NCI-H146 (cell line): ENCODE measurements around the gene TIAL1.
A peak's percentile ranks its signal among the peaks of the same experiment; 100 is the strongest.
"Not testable (repeated sequence)": the region's sequence is repeated elsewhere in the genome, so short reads cannot be mapped to it uniquely, and the experiment has no call there.

Experiments used
- DNase-seq: peaks from one replicate; lab custom pipeline; 2025; lab: John Stamatoyannopoulos, UW

TIAL1 gene

DNA sequence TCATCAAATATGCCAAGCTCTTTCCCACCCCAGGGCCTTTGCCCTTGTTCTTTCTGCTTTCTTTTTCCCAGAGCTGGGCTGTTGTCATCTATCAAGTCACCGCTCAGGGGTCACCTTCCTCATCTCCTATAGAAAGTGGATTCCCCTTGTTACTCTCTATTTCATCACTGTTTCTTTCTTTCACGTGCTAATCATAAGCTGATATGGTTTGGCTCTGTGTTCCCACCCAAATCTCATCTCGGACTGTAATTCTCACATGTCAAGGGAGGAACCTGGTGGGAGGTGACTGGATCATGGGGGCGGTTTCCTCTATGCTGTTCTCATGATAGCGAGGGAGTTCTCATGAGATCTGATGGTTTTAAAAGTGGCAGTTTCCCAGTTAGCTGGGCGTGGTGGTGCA, 17.0 kb upstream of the TIAL1 start:
- DNase-seq, result no peak

DNA sequence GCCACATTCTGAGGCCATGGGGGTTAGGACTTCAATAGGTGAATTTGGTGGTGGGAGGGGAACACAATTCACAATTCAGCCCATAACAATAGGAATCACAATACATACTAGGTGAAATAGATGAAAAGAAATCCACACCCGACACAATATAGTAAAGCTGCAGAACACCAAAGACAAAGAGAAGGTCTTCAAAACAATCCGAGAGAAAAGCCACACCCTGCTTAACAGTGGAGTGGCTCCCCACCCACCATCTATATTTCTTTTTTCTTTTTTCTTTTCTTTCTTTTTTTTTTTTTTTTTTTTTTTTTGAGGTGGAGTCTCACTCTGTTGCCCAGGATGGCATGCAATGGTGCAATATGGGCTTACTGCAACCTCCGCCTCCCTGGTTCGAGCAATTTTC, 14.7 kb upstream of the TIAL1 start:
- DNase-seq, result no peak

DNA sequence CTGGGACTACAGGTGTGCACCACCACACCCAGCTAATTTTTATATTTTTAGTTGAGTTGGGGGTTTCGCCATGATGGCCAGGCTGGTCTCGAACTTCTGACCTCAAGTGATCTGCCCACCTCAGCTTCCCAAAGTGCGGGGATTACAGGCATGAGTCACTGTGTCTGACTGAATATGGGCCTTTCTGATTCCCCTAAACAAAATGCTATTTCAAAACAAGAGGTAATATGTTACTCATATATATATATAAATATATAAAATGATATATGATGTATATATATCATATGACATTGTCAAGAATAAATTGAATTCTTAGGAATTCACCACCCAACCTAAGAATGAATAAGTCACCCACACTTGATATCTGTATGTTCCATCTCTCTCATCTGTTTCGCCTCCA, 12.8 kb upstream of the TIAL1 start:
- DNase-seq, result no peak

DNA sequence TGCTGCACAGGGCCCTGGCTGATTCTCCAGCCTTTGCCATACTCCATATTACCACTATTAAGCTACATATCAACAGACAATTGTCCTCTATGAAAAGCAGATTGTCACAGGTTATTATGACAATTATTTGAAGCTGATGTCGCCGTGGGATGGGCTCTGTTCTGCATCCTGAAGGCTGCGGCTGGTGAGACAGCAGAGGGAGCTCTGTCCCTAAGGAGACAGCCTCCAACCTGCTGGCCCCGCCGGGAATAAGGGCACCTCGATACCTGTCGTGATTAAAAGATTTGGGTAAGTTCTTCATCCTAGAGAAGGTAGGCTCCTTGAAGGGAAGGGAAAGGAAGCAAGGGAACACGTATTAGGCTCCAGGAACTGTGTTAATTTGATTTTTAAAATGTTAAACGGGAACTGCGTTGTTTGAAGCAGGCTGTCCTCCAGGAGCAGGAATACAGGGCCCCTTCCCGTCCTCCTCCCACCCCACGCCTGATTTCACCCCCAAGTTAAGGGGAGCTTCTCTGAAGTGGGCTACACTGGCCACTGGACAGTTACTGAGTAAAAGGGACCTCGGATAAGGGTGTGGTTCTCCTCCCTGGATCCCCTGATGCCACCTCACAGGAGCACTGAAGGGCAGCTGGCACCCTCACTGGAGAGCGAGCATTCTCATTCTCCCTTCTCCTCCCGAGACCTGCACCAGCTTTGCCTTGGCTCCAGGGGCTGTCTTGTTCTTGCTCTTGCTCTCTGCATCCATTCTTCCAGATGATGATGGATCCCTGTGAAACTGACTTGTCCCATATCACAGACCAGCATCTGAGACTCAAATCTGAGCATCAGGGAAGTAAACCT, 11.8 kb upstream of the TIAL1 start:
- DNase-seq, result peak; percentile 63

DNA sequence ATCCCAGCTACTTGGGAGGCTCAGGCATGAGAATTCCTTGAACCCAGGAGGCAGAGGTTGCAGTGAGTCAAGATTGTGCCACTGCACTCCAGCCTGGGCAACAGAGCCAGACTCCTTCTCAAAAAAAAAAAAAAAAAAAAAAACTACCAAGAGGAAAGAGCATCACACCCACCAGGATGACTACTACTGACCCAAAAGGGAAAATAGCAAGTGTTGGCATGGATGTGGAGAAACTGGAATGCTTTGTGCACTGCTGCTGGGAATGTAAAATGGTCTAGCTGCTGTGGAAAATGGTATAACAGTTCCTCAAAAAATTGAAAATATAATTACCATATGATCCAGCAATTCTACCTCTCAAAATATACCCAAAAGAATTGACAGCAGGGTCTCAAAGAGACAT, 7.7 kb upstream of the TIAL1 start:
- DNase-seq, result no peak

DNA sequence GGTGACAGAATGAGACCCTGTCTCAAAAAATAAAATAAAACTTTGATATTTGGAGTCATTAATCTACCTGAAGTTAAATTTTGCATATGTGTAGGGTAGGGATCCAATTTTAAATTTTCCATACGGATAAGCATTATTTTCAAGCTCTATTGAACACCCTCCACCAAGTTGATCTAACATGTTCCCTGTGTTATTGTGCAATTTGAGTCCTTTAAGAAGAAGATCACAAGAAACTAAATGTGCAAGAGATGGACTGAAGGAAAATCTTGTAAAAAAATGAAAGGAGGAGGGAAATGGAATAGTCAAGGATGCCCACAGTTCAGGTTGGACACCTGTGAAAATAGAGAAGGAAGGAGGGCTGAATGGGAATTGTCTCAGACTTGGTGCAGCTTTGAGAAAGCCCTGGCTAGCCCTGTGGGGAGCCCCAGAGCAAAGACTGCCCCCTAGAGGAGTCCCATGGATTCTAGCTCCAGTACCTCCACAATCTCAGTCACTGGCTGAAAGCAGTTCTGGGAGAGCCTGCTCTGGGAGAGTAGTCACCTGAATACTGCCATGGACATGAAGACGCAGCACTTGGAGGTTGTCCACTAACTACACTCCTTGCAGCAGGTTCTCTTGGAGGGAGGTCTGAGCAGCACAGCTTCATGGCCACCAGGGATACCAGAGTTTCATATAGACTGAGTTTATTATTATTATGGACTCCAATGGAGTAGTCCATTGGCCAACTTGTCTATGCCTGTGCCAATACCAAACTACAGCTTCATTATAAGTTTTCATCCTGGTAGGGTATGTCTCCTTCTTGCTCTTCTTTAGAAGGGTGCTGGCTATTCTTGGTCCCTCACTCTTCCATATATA, 5.7 kb upstream of the TIAL1 start:
- no peak for DNase-seq

DNA sequence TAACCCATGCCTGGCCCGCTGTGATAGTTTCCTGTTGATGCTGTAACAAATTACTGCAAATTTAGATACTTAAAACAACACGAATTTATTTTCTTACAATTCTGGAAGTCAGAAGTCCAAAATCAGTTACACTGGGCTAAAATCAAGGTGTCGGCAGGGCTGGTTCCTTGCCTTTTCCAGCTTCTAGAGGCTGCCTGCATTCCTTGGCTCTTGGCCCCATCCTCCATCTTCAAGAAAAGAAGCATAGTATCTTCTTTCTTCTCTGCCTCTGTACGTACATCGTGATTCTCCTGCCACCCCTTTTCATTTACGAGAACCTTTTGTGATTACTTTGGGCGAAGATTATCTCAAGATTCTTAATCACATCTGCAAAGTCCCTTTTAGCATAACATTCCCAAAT, 1.6 kb upstream of the TIAL1 start:
- no peak for DNase-seq

DNA sequence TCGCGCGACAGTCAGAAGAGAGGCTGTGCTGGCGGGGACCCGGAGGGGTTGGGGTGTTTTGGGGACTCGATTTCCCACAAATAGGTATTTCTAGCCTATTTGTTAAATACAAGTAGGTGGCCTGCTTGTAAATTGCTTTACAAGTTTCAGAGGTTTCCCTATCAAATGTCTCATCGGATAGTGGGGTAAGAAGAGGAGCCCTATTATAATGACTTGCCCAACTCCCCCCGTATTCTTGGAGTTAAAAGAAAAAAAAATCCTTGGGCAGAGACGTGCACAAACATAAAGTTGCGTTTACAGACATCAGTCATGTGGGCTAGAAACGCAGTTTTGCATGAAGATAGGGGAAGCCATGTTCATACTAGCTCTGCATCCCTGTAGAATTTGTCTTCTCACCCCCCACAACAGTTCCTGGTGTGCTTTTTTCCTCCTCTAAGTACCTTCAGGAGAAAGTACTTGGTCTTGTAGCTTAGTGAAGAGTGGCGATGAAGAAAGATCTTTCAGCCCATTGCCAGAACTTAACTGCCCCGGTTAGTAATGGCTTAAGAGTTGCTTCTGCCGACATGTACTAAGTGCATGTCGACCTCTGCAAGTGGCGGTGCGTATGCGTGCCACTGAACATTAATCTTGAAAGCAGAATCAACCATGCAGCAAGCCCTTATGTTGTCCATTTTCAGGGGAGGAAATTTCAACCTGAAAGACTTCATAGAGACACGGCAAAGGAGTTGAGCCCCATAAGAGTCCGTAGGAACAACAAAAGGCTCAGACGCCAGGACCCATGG, 832 bp upstream of the TIAL1 start:
- no peak for DNase-seq

DNA sequence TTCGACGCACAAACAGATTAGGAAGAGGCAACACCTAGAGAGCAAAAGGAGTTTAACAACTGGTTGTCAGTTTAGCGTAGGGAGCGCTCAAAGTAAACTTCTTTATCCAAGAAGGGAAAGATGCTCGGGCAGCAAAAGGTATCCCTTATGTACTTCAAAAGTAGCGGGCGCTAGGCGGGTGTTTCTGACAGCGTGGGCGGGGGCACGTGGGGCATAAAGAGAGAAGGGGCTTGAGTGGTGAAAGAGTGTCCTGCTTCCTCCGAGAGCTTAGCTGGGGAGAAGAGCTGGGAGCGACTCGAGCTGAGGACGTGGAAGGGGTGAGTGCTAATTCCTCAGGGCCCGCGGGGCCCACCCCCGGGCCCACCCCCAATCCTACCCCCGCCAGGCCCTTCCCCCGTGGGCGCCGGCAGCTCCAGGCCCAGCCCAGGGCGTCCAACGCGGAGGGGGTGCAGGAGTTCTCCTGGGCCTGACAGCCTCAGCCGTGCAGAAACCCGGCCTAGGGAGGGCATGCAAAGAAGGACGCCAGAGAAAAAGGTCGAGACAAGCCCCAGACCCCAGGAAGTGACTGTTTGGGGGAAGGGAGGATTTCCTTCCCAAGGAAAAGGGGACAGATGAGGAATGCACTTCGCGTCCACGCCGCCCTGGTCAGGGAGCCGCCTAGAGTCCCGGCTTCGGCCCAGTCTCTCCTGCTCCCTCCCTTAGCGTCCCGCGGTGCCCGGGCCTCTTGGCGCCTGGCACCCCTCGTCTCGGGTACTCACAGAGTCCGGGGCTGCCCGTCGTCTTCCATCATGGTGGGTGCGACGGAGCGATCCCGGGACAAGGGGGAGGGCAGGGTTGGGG, 868 bp downstream of the TIAL1 start:
- DNase-seq, result peak; percentile 40

DNA sequence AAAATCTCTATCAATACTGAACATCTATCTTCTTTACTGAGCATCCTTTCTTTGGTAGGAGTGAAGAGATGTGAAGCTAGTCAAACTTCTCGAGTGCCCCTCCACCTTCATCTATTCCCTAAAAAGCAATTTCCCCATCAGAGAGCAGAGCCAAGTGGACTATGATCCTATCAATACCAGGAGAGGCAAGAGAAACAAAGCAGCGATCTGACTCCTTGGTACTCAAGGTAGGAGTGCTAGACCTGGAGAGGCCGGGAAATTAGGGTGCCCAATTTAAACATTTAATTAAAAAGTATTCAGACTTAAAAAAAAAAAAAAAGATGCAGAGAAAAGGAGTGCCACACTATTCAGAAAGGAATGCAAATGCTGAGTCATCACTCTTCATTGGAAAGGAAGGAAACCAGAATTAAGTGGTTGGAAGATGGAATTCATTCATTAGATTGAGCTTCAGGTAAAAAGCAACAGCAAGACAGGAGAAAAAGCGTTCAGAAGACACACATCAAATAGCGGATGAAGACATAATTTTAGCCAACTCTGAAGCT, 1.6 kb downstream of the TIAL1 start:
- DNase-seq, result peak; percentile 8

DNA sequence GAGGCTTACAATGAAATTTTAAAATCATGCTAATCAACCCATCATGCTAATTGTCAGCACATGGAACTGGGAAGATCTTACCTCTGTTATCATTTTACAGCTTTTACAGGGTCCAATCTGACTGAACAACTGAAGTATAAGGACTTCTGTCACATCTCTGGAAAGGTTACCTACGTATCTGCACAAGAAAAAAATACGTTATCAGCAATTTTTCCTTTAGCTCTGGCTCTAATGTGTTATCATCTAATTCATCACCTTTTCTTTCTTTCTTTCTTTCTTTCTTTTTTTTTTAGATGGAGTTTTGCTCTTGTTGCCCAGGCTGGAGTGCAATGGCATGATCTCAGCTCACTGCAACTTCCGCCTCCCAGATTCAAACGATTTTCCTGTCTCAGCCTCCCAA, 8.7 kb downstream of the TIAL1 start:
- DNase-seq, result no peak

DNA sequence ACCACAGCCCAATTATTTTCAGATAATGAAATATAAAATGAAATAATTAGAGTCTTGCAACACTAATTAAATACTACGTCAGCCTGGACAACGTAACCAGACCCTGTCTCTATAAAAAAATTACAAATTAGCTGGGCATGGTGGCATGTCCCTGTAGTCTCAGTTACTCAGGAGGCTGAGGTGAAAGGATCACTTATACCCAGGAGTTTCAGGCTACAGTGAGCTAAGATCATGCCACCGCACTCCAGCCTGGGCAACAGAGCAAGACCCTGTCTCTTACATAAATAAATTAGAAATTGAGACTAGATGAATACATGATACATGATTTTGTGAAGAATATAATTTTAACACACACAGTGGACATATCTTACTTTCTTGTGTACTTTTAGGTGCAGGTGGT, 18.4 kb downstream of the TIAL1 start:
- no peak for DNase-seq

DNA sequence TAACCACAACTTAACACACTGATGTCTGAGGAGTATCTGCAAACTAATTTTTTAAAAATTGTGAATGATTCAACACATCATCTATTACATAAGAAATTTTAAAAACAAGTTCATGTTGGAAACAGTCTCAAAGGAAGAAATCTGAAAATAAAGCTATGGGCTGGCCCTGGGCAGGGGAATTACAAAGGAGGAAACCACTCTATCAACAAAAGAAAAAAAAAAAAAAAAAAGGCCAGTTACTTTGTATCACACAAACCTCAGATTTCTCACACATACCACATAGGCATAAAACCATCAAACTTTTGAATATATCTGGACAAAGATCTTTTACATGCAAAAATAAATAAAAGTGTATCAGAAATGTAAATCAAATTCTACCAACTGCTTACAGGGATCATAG, 20.8 kb downstream of the TIAL1 start:
- no peak for DNase-seq

DNA sequence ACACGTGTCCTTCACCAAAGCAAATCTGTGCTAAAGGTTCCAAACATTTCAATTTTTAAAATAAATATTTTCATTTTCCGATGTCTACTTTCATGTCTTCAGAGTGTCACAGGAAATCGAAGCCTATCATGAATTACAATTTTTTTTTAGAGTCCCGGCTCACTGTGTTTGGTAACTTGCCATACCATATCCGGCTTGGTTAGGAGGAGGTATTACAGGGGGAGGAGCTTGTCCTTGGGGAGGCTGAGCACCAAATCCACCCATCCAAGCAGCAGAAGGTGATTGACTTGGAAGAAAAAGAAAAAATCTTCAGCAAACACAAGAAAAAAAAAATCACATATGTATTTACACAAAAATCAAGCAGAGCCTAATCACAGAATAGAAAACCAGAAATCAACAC, 21.3 kb downstream of the TIAL1 start:
- no peak for DNase-seq

DNA sequence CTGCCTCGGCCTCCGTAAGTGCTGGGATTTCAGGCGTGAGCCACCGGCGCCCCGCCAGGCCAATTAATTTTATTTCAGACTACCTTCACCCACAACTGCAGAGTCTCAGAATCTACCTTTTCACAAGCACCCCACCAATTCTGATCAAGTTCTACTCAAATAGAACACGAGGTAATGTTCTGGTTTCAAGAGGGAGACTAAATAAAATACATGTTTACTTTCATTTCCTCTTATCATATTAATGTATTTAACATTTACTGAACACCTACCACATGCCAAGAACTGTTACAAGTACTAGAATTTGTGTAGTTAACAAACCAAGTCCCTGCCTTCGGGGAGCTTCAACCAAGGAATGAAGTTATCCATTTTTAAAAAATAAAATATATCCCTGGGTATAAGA, 28.8 kb downstream of the TIAL1 start:
- no peak for DNase-seq

DNA sequence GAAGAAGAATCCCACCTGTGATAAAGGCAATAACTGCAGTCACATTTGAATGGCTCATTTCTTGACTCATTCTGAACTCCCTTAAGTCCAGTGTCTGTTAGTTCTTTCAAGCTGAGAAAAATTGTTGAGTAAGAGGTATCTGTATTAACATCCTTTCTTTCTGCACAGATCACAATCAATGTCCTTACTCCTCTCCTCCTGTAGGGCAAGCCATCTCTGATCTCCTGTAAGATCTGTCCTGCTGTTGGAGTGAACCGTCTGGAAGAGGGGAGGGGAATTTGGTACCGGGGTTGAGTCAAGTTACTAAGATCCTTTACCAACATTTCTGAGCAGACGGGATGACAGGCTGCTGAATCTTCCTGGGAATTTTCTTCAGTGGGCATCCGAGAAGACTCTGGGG, 34.7 kb downstream of the TIAL1 start:
- DNase-seq, result no peak

DNA sequence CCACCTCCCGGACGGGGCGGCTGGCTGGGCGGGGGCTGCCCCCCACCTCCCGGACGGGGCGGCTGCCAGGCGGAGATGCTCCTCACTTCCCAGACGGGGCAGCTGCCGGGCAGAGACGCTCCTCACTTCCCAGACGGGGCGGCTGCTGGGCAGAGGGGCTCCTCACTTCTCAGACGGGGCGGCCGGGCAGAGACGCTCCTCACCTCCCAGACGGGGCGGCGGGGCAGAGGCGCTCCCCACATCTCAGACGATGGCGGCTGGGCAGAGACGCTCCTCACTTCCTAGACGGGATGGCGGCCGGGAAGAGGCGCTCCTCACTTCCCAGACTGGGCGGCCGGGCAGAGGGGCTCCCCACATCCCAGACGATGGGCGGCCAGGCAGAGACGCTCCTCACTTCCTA, 37.3 kb downstream of the TIAL1 start:
- DNase-seq, result not testable (repeated sequence)

DNA sequence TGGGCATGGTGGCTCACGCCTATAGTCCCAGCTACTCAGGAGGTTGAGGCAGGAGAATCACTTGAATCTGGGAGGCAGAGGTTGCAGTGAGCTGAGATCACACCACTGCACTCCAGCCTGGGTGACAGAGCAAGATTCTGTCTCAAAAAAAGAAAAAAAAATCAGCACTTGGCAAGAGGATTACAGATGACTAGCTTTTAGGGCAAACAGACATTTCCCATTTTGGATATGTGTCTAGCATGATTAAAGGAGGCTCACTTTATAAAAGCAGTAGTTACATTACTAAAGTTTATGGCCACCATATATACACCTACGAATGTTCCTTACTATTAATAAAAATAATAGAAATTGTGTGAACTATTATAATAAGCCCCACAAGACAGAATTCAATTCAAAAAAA, 40.7 kb downstream of the TIAL1 start:
- DNase-seq, result not testable (repeated sequence)

DNA sequence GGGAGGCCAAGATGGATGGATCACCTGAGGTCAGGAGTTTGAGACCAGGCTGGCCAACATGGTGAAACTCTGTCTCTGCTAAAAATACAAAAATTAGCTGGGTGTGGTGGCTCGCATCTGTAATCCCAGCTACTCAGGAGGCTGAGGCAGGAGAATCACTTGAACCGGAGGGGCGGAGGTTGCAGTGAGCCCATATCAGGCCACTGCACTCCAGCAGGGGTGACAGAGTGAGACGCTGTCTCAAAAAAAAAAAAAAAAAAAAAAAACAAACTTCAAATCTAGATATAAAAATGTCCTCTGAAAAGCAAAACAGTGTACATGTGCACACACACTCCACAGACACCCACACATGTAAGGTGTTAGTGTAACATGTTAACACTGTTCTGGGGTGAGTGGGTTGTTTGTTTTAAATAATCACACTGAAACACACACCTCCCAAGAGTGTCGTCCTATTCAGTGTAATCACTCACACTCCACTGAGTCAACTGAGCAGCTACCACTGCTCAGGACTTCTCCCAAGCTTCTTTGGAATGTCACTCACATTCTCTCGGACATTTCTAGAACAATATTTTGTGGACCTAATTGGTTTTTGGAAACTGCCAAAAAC, 41.5 kb downstream of the TIAL1 start:
- no peak for DNase-seq

DNA sequence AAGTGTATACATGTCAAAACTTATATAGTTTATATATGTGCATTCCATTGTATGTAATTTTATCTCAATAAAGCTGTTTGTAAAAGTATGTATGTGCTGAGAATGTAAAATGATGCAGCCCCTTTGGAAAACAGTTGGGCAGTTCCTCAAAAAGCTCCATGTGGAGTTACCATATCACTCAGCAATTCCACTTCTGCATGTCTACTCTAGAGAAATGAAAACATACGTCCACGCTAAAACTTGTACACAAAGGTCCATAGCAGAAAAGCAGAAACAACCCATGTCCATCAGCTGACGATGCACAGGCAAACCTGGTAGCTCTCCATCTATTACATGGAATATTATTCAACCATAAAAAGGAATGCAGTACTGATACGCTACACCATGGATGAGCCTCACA, 45.9 kb downstream of the TIAL1 start:
- no peak for DNase-seq
